Heart left ventricle (tissue), 13 donors: ENCODE results near the gene NSF.

Experiments used
- POLR2A ChIP-seq, 2 donors: fragments of 450-650 bp; IDR thresholded peaks; one replicate each; pipeline ENCODE4 v1.6.1; 2017; ENCODE audit warnings: antibody characterized with exemption in 2 of 2, mild to moderate bottlenecking in 2 of 2, moderate library complexity in 2 of 2
- TF ChIP-seq, protein P1 (sequence below), 12 donors: fragments of 200-600 bp; sonication (generic) in 4 of 12; IDR thresholded peaks; one replicate each; pipeline versions ENCODE4 v1.5.0 to v1.8.0; 2018 to 2022; ENCODE audit warnings: antibody characterized with exemption in 12 of 12, mild to moderate bottlenecking in 5 of 12
- donor health status: ischemic (EF 13 %, LVEDD 7.1; RV severe dilation, severe dysfunction).
- donor health status: DM: no; HTN: yes; CAD: no.
- donor health status: DM: no; HTN: no; CAD: no.
- donor health status: ischemic (EF 25% LVEDD 6.9; RV normal size, moderate dysfunction).
- donor health status: ischemic (EF 25% LVEDD 5.7; RV mildly dilated, moderate dysfunction).
- donor health status: ischemic (EF 35%, LVEDD 5.7; RV mildly dilated, moderate dysfunction).
- donor health status: nonischemic (EF 11% LVEDD 7.7; RV severe dilation, severe dysfunction).
- donor health status: DM: yes; HTN: yes; CAD: no.
- donor health status: PGD.
- donor health status: ischemic (EF 29% LVEDD 5.4; RV normal size, mild dysfunction).
- donor health status: nonischemic (EF 23%, LVEDD 6.1; RV moderate dilation, normal function).

DNA sequence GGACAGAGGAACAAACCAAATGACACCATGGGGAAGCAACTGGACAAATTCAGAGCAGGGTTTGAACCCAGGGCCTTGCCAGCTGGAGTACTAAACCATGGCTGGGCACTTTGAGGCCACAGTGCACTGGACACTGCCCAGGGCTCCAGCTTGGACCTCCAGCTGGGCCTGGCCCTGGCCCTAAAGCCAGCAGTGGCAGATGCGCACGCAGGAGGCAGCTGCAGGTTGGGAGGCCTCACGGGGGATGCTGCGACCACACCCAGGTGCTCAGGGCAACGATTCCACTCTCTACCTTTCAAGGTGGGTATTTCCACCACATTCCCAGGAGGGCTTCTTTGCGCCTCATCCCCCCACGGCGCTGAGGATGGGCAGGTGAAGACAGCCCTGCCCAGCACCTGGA, 199.1 kb downstream of the NSF start:
- TF ChIP-seq, protein P1, sequence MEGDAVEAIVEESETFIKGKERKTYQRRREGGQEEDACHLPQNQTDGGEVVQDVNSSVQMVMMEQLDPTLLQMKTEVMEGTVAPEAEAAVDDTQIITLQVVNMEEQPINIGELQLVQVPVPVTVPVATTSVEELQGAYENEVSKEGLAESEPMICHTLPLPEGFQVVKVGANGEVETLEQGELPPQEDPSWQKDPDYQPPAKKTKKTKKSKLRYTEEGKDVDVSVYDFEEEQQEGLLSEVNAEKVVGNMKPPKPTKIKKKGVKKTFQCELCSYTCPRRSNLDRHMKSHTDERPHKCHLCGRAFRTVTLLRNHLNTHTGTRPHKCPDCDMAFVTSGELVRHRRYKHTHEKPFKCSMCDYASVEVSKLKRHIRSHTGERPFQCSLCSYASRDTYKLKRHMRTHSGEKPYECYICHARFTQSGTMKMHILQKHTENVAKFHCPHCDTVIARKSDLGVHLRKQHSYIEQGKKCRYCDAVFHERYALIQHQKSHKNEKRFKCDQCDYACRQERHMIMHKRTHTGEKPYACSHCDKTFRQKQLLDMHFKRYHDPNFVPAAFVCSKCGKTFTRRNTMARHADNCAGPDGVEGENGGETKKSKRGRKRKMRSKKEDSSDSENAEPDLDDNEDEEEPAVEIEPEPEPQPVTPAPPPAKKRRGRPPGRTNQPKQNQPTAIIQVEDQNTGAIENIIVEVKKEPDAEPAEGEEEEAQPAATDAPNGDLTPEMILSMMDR (IDR thresholded peaks at IDR 0.05) = no peak
- no peak for TF ChIP-seq POLR2A (IDR thresholded peaks at IDR 0.05)
